GM12891 (cell line): ENCODE measurements around the gene FHIT.

Source experiments
- DNase-seq: peaks from one replicate; pipeline ENCODE4 v3.0.0; 2011; ENCODE audit warnings: low spot score; ENCODE audit not compliant: insufficient read length
- FAIRE-seq: peaks from 2 replicates; lab custom pipeline; 2011; peaks lifted over from hg19 to GRCh38; lab: Jason Lieb, UNC
- PAX5 ChIP-seq: IDR thresholded peaks from 2 replicates; pipeline ENCODE4 v1.6.1; 2011; ENCODE audit warnings: low read length, moderate library complexity, mild to moderate bottlenecking; ENCODE audit not compliant: insufficient read depth, severe bottlenecking
- POLR2A ChIP-seq: IDR thresholded peaks from 2 replicates; pipeline ENCODE4 v1.6.1; 2011; ENCODE audit warnings: low read depth, low read length, control low read depth
- POLR2AphosphoS5 ChIP-seq: IDR thresholded peaks from 2 replicates; pipeline ENCODE4 v1.6.1; 2011; ENCODE audit warnings: low read depth, low read length, control low read depth
- POU2F2 ChIP-seq: IDR thresholded peaks from 2 replicates; pipeline ENCODE4 v1.6.1; 2011; ENCODE audit warnings: low read depth, mild to moderate bottlenecking, control low read depth, low read length, moderate library complexity
- SPI1 ChIP-seq: IDR thresholded peaks from 2 replicates; pipeline ENCODE4 v1.6.1; 2011; ENCODE audit warnings: low read depth, low read length, control low read depth
- TAF1 ChIP-seq: IDR thresholded peaks from 2 replicates; pipeline ENCODE4 v1.6.1; 2011; ENCODE audit warnings: low read depth, low read length, control low read depth

Gene FHIT

DNA sequence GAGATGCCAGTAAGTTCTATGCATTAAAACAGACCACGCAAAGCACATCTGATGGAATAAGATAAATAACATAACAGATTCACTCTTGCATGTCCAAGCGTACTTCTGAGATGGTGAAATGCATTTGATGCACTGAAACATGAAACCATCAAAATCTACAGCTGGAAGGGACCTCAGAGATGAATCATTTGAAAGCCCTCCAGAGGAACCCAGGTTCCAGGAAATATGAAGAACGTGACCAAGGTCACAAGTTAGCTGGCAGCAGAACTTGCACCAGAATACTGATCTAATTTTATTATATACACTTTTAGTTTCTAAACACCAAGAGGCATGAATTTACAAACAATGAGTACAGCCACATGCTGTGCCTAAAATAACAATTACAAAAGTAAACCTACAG is 957.1 kb downstream of the FHIT start:
- no peak for FAIRE-seq
- DNase-seq: no peak
- TF ChIP-seq SPI1: no peak
- TF ChIP-seq POU2F2: no peak
- no peak for TF ChIP-seq POLR2A

- FAIRE-seq (no peak), DNase-seq (no peak)
- TF ChIP-seq POLR2A: no peak
- TF ChIP-seq POU2F2: no peak
- no peak for TF ChIP-seq POLR2AphosphoS5
- no peak for TF ChIP-seq PAX5
Observed at GRCh38 chr3:60291115-60291514, 960.1 kb downstream of the FHIT start.

DNA sequence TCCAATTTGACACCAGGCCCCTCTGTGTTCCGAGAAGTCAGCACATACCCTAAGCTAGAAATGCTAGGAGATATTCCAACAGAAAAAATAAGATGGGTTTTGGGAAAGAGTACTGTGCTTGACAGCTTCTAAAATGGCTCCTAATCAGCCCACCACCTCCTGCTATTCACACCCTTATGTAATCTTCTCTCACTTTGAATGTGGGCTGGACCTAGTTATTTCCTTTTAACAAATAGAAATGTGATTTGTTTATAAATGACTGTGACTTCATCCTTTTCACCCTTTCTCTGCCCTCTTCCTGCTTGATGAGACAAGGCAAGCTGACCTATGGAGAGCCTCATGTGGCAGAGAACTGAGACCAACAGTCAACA is 961.1 kb downstream of the FHIT start:
- DNase-seq (no peak), FAIRE-seq (no peak)
- TF ChIP-seq POU2F2: no peak

- no peak for TF ChIP-seq POU2F2
- no peak for TF ChIP-seq PAX5
- no peak for TF ChIP-seq POLR2AphosphoS5
- no peak for TF ChIP-seq POLR2A
- no peak for TF ChIP-seq TAF1
- TF ChIP-seq SPI1: no peak
- DNase-seq: no peak
- no peak for FAIRE-seq
Observed at GRCh38 chr3:60289341-60290121, 961.7 kb downstream of the FHIT start.

- TF ChIP-seq PAX5: no peak
- TF ChIP-seq POLR2AphosphoS5: no peak
- no peak for TF ChIP-seq TAF1
- no peak for TF ChIP-seq SPI1
- TF ChIP-seq POU2F2: no peak
- TF ChIP-seq POLR2A: no peak
- FAIRE-seq (no peak), DNase-seq (no peak)
Observed at GRCh38 chr3:60282866-60283265, 968.4 kb downstream of the FHIT start.

DNA sequence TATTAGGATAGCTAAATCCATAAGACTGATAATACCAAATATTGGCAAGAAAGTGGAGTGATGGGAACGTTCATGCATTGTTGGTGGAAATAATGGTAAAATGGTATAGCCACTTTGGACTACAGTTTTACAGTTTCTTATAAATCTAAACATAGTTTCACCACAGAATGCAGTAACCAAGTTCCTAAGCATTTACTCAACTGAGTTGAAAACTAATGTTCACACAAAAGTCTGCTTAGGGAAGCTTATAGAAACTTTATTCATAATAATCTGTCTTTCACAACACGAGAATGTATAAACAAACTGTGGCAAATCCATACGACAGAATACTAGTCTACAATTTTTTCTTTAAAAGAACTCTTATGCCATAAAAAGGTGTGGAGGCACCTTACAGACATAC is 969.3 kb downstream of the FHIT start:
- DNase-seq: no peak
- TF ChIP-seq SPI1 (no peak), POLR2AphosphoS5 (no peak), POU2F2 (no peak), TAF1 (no peak), PAX5 (no peak), POLR2A (no peak)
- FAIRE-seq: no peak

DNA sequence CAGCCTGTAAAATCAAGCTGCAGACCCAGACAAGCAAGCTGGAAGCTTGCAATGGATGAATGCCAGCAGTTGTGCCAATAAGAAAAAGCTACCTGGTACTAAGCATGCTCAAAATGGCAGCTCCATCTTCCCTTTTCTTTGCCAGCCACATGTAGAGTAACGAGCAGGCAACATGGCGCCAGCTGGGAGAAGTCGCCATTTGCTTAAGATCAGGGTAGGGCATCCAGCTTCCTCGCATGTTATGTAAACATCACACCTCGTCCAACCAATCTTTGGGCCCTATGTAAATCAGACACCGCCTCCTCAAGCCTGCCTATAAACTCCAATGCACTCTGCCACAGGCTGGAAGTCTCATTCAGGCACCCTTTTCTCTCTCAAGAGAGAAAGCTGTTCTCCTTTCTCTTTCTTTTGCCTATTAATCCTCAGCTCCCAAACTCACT is 973.9 kb downstream of the FHIT start:
- DNase-seq (no peak), FAIRE-seq (no peak)
- no peak for TF ChIP-seq PAX5
- TF ChIP-seq POU2F2: no peak
- TF ChIP-seq POLR2A: no peak
- TF ChIP-seq POLR2AphosphoS5: no peak
- TF ChIP-seq TAF1: no peak
- no peak for TF ChIP-seq SPI1

- DNase-seq (no peak), FAIRE-seq (no peak)
- TF ChIP-seq POLR2A: no peak
- TF ChIP-seq POU2F2: no peak
- TF ChIP-seq SPI1: no peak
- no peak for TF ChIP-seq PAX5
- TF ChIP-seq POLR2AphosphoS5: no peak
- TF ChIP-seq TAF1: no peak
Observed at GRCh38 chr3:60276615-60277014, 974.6 kb downstream of the FHIT start.

DNA sequence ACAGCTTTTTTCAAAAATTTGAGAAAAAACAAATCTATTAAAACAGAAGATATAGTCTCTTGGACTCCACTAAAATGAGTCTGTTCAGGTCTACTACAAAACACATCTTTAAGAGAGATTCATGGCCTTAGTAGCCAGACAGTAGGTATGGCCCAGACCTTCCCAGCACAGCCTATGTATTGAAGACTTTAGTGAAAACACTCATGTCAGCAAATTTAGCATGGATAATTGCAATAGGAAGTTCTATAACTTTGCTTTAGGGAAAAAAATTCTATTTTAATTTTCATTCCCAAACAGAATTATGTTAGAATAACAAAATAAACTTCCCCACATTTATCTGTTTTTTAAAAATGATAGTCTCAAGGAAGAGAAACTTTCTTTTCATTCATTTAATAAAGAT is 976.6 kb downstream of the FHIT start:
- TF ChIP-seq POLR2AphosphoS5 (no peak), PAX5 (no peak), SPI1 (no peak)
- FAIRE-seq (no peak), DNase-seq (no peak)

DNA sequence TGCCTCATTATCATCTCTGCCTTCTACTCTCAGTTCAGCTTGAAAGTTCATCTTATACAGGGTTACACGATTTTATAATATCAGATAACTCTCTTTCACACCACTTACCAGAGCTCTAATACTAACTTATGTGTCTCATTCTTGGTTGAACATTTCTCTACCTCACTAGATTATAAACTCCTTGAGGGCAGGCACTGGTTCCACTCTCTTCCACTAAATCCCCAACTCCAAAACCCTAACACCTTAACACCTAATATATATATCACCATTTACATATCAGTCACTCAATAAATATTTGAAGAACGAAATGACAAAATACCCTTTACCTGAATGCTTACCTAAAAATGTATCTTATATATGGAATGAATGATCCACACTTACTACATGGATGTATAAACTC is 977.2 kb downstream of the FHIT start:
- TF ChIP-seq POLR2AphosphoS5: no peak
- TF ChIP-seq PAX5: no peak
- TF ChIP-seq TAF1: no peak
- TF ChIP-seq SPI1: no peak
- no peak for TF ChIP-seq POLR2A
- TF ChIP-seq POU2F2: no peak
- FAIRE-seq: no peak

More for the DNA sequence above, 977.2 kb downstream of the FHIT start:
- no peak for DNase-seq
